ENCODE measurements around the gene CARD9. TPM values are rescaled to one million over a fixed set of nuclear protein-coding genes. Genes with fewer than 3 reads are reported as not detected.

Gene CARD9, protein sequence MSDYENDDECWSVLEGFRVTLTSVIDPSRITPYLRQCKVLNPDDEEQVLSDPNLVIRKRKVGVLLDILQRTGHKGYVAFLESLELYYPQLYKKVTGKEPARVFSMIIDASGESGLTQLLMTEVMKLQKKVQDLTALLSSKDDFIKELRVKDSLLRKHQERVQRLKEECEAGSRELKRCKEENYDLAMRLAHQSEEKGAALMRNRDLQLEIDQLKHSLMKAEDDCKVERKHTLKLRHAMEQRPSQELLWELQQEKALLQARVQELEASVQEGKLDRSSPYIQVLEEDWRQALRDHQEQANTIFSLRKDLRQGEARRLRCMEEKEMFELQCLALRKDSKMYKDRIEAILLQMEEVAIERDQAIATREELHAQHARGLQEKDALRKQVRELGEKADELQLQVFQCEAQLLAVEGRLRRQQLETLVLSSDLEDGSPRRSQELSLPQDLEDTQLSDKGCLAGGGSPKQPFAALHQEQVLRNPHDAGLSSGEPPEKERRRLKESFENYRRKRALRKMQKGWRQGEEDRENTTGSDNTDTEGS
- 10 to 100 TPM in 1 of 4 donors, under 1 TPM in 3; 0.28 to 14.9 (median 0.64) TPM for total RNA-seq

DNA sequence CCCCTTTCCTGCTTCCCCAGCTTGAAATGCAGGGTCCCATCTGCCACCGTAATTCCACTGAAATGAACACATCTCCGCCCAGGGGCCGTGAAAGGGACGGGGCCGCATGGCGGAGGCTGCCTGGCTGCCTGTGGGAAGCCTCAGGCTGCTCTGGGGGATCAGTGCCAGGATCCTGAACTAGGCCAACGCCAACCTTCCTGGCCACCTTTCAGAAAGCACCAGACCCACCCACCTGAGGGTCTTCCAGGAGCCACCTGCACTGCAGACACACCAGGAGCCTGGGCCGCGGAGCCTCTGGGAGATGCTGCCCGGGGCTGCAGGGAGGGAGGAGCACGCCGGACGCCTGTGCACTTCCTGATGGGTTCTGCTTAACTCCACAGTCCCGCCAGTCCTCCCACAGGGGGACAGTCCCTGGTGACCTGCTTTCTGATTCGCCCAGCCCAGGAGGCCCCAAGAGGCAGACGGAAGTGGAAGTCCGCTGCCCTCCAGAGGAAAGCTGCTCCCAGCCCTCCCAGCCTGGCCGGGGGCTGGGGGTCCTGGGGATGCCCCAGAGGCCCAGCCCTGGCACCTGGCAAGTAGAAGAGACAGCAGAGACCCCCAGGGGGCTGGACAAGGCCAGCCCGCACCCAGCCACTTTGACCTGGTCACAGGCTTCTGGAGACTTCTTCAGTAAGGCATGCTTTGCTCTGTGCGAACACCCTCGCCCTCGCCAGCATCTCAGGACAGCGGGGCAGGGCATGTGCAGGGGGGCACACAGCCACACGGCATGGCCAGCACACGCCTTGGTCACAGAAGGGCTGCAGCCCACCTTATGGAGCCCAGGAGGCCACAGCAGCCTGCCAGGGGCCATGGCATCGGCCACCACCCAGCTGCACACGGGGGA is at the start of gene CARD9:
Gene CARD9 (minus strand): TSS at position 370 of the 883 bp plus-strand sequence. CDS start 1,591 bp downstream, outside the sequence.
- no peak for TF ChIP-seq POLR2A (IDR thresholded peaks at IDR 0.05)
- TF ChIP-seq, protein P1, sequence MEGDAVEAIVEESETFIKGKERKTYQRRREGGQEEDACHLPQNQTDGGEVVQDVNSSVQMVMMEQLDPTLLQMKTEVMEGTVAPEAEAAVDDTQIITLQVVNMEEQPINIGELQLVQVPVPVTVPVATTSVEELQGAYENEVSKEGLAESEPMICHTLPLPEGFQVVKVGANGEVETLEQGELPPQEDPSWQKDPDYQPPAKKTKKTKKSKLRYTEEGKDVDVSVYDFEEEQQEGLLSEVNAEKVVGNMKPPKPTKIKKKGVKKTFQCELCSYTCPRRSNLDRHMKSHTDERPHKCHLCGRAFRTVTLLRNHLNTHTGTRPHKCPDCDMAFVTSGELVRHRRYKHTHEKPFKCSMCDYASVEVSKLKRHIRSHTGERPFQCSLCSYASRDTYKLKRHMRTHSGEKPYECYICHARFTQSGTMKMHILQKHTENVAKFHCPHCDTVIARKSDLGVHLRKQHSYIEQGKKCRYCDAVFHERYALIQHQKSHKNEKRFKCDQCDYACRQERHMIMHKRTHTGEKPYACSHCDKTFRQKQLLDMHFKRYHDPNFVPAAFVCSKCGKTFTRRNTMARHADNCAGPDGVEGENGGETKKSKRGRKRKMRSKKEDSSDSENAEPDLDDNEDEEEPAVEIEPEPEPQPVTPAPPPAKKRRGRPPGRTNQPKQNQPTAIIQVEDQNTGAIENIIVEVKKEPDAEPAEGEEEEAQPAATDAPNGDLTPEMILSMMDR (IDR thresholded peaks at IDR 0.05), result no peak
- Histone ChIP-seq H3K4me3 (peak within 1 kb of the TSS in 3 of 4 donors; percentile 12 to 40 (median 24)), H3K36me3 (peaks cover 0 to 7% (median 0%) of the 10 kb centered on the region in 3 donors), H3K9me3 (no peaks in the 10 kb centered on the region), H3K4me1 (peaks cover 0 to 11% (median 4%) of the 10 kb centered on the region in 4 donors), H3K27me3 (no peaks in the 10 kb centered on the region), H3K27ac (peak within 1 kb of the TSS in 1 of 4 donors; percentile 35)
- DNase-seq, result peak in 1 of 3 donors; percentile 58

DNA sequence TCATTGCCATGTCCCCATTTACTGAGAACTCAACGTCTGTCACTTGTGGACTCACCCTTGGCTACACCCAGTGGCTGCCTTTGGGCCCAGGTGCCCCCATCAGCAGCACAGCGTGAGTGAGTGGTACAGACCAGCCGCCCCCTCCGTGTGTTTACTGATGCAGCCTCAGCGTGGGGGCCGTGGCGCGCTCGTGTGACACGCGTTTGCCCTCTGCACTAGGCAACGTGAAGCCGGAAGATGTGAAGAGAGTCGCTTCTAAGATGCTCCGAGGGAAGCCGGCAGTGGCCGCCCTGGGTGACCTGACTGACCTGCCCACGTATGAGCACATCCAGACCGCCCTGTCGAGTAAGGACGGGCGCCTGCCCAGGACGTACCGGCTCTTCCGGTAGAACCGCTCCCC is 49.4 kb upstream of the CARD9 start:
- Histone ChIP-seq H3K4me1 (no peaks in the 10 kb centered on the region), H3K9me3 (no peaks in the 10 kb centered on the region), H3K27me3 (no peaks in the 10 kb centered on the region), H3K4me3 (no peak overlapping the region), H3K36me3 (peaks cover 0 to 69% (median 0%) of the 10 kb centered on the region in 3 donors), H3K27ac (no peak overlapping the region)
- DNase-seq, result no peak
- TF ChIP-seq POLR2A (IDR thresholded peaks at IDR 0.05), result no peak

DNA sequence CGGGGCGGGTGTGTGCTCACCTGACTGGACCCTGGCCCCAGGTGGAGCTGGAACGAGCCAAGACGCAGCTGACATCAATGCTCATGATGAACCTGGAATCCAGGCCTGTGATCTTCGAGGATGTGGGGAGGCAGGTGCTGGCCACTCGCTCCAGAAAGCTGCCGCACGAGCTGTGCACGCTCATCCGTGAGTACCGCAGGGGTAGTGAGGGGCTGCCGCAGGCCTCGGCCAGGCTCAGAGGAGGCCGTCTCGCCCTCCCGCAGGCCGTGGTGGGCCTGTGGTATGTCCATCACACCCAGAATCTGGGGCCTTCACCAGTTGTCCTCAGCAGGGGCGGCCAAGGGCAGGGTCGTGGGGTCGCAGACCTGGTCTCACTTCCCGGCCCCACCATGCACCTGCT is 48.3 kb upstream of the CARD9 start:
- no peak overlapping the region for H3K4me3 ChIP-seq
- no peaks in the 10 kb centered on the region for H3K27me3 ChIP-seq
- H3K27ac ChIP-seq, result no peak overlapping the region
- no peaks in the 10 kb centered on the region for H3K9me3 ChIP-seq
- H3K36me3 ChIP-seq, result peaks cover 0 to 80% (median 0%) of the 10 kb centered on the region in 3 donors
- H3K4me1 ChIP-seq, result no peaks in the 10 kb centered on the region
- TF ChIP-seq POLR2A (IDR thresholded peaks at IDR 0.05), result no peak
- TF ChIP-seq, protein P1 (IDR thresholded peaks at IDR 0.05), result no peak
- no peak for DNase-seq

DNA sequence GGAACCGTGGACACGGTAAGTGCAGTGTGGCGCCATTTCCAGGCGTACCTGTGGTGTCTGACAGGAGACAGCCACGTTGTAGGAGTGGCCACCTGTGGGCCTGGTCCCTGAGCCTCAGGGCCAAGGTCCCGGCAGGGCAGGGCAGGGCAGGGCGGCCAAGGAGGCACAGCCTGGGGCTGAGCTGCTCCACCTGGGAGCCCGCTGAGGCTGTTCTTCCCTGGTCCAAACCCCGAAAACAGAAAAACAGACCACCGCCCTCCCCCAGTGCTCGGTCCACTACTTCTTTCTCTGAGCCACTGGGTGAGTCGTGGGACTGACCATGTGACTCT is 45.6 kb upstream of the CARD9 start:
- DNase-seq, result no peak
- H3K4me1 ChIP-seq, result no peaks in the 10 kb centered on the region
- no peak overlapping the region for H3K4me3 ChIP-seq
- no peak for TF ChIP-seq POLR2A (IDR thresholded peaks at IDR 0.05)
- TF ChIP-seq, protein P1 (IDR thresholded peaks at IDR 0.05), result no peak
- peaks cover 0 to 98% (median 0%) of the 10 kb centered on the region in 3 donors for H3K36me3 ChIP-seq
- H3K27me3 ChIP-seq, result no peaks in the 10 kb centered on the region
- no peaks in the 10 kb centered on the region for H3K9me3 ChIP-seq
- H3K27ac ChIP-seq, result no peak overlapping the region

DNA sequence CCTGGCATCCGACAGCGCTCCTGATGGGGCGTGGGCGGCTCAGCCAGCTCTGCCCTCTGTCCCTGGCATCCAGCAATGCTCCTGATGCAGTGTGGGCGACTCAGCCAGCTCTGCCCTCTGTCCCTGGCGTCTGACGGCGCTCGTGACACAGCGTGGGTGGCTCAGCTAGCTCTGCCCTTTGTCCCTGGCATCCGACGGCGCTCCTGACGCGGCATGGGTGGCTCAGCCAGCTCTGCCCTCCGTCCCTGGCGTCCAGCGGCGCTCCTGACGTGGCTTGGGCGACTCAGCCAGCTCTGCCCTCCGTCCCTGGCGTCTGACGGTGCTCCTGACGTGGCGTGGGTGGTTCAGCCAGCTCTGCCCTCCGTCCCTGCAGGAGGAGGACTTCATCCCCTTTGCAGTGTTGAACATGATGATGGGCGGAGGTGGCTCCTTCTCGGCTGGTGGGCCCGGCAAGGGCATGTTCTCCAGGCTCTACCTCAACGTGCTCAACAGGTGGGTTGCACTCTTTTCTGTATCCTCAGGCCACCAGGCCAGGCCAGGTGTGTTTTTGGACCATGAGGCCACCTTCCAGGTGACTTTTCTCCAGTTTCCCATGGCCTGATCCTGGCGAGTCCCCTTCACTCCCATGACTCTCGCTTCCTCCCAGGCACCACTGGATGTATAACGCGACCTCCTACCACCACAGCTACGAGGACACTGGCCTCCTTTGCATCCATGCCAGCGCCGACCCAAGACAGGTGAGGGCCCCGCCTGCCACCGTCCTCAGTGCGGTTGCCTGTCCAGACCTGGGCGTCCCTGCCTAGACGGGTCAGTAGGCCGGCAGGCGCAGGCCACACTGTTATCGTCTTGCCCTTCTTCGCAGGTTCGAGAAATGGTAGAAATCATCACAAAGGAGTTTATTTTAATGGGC is 45.0 kb upstream of the CARD9 start:
- H3K27ac ChIP-seq, result no peak overlapping the region

More for the DNA sequence above, 45.0 kb upstream of the CARD9 start:
- Histone ChIP-seq H3K36me3 (peaks cover 0 to 98% (median 0%) of the 10 kb centered on the region in 3 donors), H3K27me3 (no peaks in the 10 kb centered on the region), H3K4me1 (no peaks in the 10 kb centered on the region), H3K4me3 (no peak overlapping the region), H3K9me3 (no peaks in the 10 kb centered on the region)
- no peak for DNase-seq
- TF ChIP-seq, protein P1 (IDR thresholded peaks at IDR 0.05), result no peak
- no peak for TF ChIP-seq POLR2A (IDR thresholded peaks at IDR 0.05)

Data from Peyer's patch (tissue), 4 donors.